Colonic mucosa (tissue), 4 donors: ENCODE results near the gene RAB11FIP5. TPM values are rescaled to one million over a fixed set of nuclear protein-coding genes. Genes with fewer than 3 reads are reported as not detected.

Source experiments
- DNase-seq: peaks from one replicate; pipeline ENCODE4 v3.0.0-alpha.2; 2020
- H3K27ac ChIP-seq: fragments of 200-600 bp; one replicate; pipeline ENCODE4 v1.8.0; 2021
- H3K27me3 ChIP-seq: fragments of 200-600 bp; one replicate; pipeline ENCODE4 v1.8.0; 2021
- H3K36me3 ChIP-seq: fragments of 200-600 bp; one replicate; pipeline ENCODE4 v1.8.0; 2021
- H3K4me1 ChIP-seq: fragments of 200-600 bp; one replicate; pipeline ENCODE4 v1.8.0; 2021; ENCODE audit warnings: mild to moderate bottlenecking
- H3K4me3 ChIP-seq: fragments of 200-600 bp; one replicate; pipeline ENCODE4 v1.8.0; 2021
- H3K9ac ChIP-seq, 2 donors: one replicate each; pipeline ENCODE4 v1.7.0; 2013; ENCODE audit warnings: control low read depth in 2 of 2, low read depth in 2 of 2, low read length in 2 of 2
- H3K9me3 ChIP-seq: fragments of 200-600 bp; one replicate; pipeline ENCODE4 v1.8.0; 2021
- CTCF ChIP-seq: fragments of 200-600 bp; IDR thresholded peaks from one replicate; pipeline ENCODE4 v1.8.0; 2022; ENCODE audit warnings: antibody characterized with exemption, mild to moderate bottlenecking
- intact Hi-C: fragments of 100-400 bp; cut with DNase I; formaldehyde crosslinking; loops from one replicate; pipeline ENCODE4 v1.14.1; 2022
- total RNA-seq, 2 donors: library from RNA; stranded (reverse); fragmentation: NEBNext Ultra II Directional in 1 of 2; extraction: Animal tissue kit (Norgen Biotek cat#: 25700) in 1 of 2; gene quantifications; one replicate each; pipeline ENCODE4 v1.2.1, GENCODE V29; 2021
- donor health status: healthy.
- donor health status: DM: no; HTN: no; CAD: no.
- donor health status: DM: no; HTN: no; CAD: no.

Gene RAB11FIP5
- total RNA-seq: 10 to 100 TPM; 17.8 to 33.7 TPM

DNA sequence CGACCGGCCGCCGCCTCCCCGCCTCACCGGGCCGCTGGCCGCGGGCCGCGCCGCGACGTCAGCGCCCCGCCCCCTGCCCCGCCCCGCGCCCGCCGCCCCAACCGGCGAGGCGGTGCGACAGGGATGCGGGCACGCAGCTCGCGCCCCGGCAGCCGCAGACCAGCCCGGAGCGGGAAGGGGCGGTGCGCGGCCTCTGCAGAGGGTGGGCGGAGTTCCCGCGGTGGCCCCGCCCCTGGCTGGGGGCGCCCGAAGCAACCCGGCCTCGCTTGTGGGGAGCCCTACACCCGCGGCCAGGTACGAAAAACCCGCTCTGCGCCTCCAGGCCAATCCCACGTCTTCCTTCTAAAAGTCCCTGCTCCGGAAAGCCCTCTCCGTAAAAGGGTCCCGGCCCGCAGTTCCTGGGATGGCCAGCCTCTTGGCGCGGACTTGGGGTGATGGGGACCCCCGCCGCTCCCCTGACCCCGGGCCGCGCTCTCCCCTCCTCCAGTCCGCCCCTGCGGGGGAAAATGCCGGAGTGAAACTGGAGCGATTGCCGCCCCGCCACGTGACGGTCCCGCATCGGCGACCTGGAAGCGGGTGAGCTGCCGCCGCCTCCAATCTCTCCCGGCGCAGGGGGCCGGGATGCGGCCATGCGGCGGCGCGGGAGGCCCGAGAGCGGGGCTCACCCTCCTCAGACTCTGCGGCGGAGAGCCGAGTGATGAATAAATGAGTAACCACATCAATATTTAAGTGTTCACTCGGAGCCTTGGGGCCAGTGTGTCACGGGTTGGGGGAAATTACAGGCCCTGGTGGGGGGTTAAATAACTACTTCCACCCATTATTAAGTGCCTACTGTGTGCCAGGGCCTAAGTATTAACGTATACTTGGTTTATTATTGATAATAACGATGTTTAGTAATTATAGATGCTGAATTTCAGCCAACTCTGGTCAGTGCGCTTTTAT lies at the start of gene RAB11FIP5:
Gene RAB11FIP5 (minus strand): TSS at position 36 of the 942 bp plus-strand sequence. CDS start 171 bp downstream, outside the sequence.
- Histone ChIP-seq H3K4me1 (no peaks in the 10 kb centered on the region), H3K27me3 (no peaks in the 10 kb centered on the region), H3K9ac (peak within 1 kb of the TSS; percentile 86 to 90), H3K27ac (peak within 1 kb of the TSS; percentile 76), H3K4me3 (peak within 1 kb of the TSS; percentile 83), H3K9me3 (no peaks in the 10 kb centered on the region), H3K36me3 (no peaks in the 10 kb centered on the region)
- no peak for TF ChIP-seq CTCF
- intact Hi-C loops: no loop called here
- DNase-seq: peak; percentile 79

- Histone ChIP-seq H3K4me3 (no peak overlapping the region), H3K27ac (no peak overlapping the region), H3K9me3 (no peaks in the 10 kb centered on the region), H3K36me3 (no peaks in the 10 kb centered on the region), H3K27me3 (no peaks in the 10 kb centered on the region), H3K4me1 (no peaks in the 10 kb centered on the region), H3K9ac (no peak overlapping the region)
- intact Hi-C loops: no loop called here
- peak; percentile 54 for TF ChIP-seq CTCF
- peak; percentile 45 for DNase-seq
These were observed 43.9 kb upstream of the RAB11FIP5 start for GRCh38 chr2:73156539-73157124.

- Histone ChIP-seq H3K4me1 (no peaks in the 10 kb centered on the region), H3K4me3 (no peak overlapping the region), H3K27me3 (no peaks in the 10 kb centered on the region), H3K9me3 (no peaks in the 10 kb centered on the region), H3K9ac (no peak overlapping the region), H3K36me3 (no peaks in the 10 kb centered on the region), H3K27ac (no peak overlapping the region)
- DNase-seq: no peak
- intact Hi-C loops: no loop called here
- TF ChIP-seq CTCF: no peak
These were observed 30.2 kb upstream of the RAB11FIP5 start for GRCh38 chr2:73142937-73143336.

DNA sequence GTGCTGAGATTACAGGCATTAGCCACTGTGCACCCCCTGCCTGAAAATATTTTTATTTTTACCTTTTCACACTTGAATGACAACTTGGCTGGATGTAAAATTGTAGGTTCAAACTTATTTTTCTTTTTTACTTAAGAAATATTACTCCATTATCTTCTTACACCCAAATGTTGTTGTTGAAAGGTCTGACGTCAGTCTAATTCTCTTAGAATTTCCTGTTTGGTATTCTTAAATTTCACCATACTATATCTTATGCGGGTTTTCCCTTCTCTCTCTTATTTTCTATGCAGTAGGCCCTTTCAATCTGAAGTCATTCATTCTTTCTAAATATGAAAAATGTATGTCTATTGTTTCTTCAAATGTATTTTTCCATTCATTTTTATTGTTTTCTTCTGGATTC lies 29.1 kb upstream of the RAB11FIP5 start:
- intact Hi-C loops: no loop called here
- Histone ChIP-seq H3K27me3 (no peaks in the 10 kb centered on the region), H3K27ac (no peak overlapping the region), H3K4me1 (no peaks in the 10 kb centered on the region), H3K4me3 (no peak overlapping the region), H3K9me3 (no peaks in the 10 kb centered on the region), H3K36me3 (no peaks in the 10 kb centered on the region), H3K9ac (no peak overlapping the region)
- no peak for TF ChIP-seq CTCF
- no peak for DNase-seq

- Histone ChIP-seq H3K27ac (no peak overlapping the region), H3K4me1 (no peaks in the 10 kb centered on the region), H3K27me3 (no peaks in the 10 kb centered on the region), H3K36me3 (no peaks in the 10 kb centered on the region), H3K4me3 (no peak overlapping the region), H3K9ac (no peak overlapping the region), H3K9me3 (no peaks in the 10 kb centered on the region)
- no peak for DNase-seq
- intact Hi-C loops: no loop called here
- no peak for TF ChIP-seq CTCF
These were observed 22.5 kb upstream of the RAB11FIP5 start for GRCh38 chr2:73135236-73135635.
